Vagina (tissue), 2 donors: Measurements from ENCODE around the gene DENND2A.

Source experiments
- POLR2A ChIP-seq, 2 donors: fragments of 450-650 bp; IDR thresholded peaks; one replicate each; pipeline ENCODE4 v1.6.1; 2017; ENCODE audit warnings: antibody characterized with exemption in 2 of 2, mild to moderate bottlenecking in 2 of 2, moderate library complexity in 2 of 2
- TF ChIP-seq, protein P1 (sequence below), 3 experiments: fragments of 450-650 bp in 2 of 3; fragments of 200-600 bp in 1 of 3; sonication (generic) in 1 of 3; IDR thresholded peaks; one replicate each; pipeline ENCODE4 v1.5.1; 2017 to 2019; ENCODE audit warnings: antibody characterized with exemption in 3 of 3, mild to moderate bottlenecking in 2 of 3, moderate library complexity in 2 of 3

DNA sequence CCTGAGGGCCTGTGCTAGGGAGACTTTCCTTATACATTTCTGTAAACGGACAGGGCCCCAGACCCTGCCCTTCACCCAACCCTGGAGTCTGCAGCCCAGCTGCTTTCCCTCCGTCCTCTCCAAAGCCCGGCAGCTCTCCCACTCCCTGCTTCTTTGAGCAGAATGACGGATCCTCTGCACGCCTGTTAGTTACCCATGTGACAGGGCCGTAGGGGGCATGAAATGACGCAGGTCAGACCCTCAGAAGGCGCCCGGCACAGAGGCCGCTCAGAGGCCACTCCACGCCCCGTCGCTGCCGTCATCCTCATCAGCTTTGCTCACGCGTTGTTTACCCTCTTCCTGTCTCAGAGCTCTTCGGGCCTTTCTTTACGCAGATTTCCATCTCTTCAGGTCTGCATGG lies 101.2 kb downstream of the DENND2A start:
- TF ChIP-seq POLR2A (IDR thresholded peaks at IDR 0.05) = no peak
- TF ChIP-seq, protein P1, sequence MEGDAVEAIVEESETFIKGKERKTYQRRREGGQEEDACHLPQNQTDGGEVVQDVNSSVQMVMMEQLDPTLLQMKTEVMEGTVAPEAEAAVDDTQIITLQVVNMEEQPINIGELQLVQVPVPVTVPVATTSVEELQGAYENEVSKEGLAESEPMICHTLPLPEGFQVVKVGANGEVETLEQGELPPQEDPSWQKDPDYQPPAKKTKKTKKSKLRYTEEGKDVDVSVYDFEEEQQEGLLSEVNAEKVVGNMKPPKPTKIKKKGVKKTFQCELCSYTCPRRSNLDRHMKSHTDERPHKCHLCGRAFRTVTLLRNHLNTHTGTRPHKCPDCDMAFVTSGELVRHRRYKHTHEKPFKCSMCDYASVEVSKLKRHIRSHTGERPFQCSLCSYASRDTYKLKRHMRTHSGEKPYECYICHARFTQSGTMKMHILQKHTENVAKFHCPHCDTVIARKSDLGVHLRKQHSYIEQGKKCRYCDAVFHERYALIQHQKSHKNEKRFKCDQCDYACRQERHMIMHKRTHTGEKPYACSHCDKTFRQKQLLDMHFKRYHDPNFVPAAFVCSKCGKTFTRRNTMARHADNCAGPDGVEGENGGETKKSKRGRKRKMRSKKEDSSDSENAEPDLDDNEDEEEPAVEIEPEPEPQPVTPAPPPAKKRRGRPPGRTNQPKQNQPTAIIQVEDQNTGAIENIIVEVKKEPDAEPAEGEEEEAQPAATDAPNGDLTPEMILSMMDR (IDR thresholded peaks at IDR 0.05) = no peak
